ENCODE measurements around the gene GPC6. TPM values are rescaled to one million over a fixed set of nuclear protein-coding genes. Genes with fewer than 3 reads are reported as not detected.

The GPC6 gene
- total RNA-seq, 2 donors from 2014 or later: 1.6 to 4.0 TPM

DNA sequence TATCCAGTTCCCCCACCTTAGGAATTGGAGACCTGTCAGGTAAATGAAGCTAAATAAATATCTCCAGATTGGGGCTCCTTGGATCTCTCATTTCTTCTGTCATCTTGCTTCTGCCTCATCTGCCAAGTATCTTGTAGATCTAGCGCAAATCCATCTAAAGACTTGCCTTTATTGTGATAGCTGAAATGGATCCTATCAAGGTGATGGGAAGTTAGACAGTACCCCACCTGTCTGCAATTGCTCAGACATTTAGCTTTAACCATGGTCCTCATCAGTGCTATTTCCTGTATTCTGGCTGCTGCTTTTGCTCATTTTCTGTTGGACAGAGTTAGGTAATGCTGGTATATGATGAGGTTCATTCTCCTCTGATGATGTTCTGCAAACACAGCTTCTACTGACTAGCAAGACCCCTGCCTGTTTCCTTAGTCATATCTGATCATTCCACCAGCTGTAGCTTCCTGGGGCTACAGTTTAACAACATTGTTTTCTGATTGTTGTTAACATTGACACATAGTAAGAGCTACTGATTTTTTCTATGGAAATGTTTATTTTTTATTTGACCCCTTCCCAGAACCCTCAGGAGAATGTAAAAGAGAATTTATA is 912.9 kb downstream of the GPC6 start:
- no peaks in the 10 kb centered on the region for H3K9me3 ChIP-seq
- 90 to 96% methylated on average over 1 of the region's 1 CpG for WGBS, 2 donors
- DNase-seq: no peak
- H3K4me1 ChIP-seq: no peaks in the 10 kb centered on the region
- H3K36me3 ChIP-seq (replicated peaks in 1 of 2; ENCODE audit: insufficient read depth in 1 of 2, low read depth in 2 of 2): no peaks in the 10 kb centered on the region
- H3K27me3 ChIP-seq: no peaks in the 10 kb centered on the region
- TF ChIP-seq, protein P1, sequence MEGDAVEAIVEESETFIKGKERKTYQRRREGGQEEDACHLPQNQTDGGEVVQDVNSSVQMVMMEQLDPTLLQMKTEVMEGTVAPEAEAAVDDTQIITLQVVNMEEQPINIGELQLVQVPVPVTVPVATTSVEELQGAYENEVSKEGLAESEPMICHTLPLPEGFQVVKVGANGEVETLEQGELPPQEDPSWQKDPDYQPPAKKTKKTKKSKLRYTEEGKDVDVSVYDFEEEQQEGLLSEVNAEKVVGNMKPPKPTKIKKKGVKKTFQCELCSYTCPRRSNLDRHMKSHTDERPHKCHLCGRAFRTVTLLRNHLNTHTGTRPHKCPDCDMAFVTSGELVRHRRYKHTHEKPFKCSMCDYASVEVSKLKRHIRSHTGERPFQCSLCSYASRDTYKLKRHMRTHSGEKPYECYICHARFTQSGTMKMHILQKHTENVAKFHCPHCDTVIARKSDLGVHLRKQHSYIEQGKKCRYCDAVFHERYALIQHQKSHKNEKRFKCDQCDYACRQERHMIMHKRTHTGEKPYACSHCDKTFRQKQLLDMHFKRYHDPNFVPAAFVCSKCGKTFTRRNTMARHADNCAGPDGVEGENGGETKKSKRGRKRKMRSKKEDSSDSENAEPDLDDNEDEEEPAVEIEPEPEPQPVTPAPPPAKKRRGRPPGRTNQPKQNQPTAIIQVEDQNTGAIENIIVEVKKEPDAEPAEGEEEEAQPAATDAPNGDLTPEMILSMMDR (IDR thresholded peaks at IDR 0.05): no peak
- no peak for TF ChIP-seq POLR2A (IDR thresholded peaks at IDR 0.05)
- H3K4me3 ChIP-seq: no peak overlapping the region
- intact Hi-C loops (cut with DNase I): no loop called here
- ATAC-seq: no peak
- H3K27ac ChIP-seq: no peak overlapping the region

DNA sequence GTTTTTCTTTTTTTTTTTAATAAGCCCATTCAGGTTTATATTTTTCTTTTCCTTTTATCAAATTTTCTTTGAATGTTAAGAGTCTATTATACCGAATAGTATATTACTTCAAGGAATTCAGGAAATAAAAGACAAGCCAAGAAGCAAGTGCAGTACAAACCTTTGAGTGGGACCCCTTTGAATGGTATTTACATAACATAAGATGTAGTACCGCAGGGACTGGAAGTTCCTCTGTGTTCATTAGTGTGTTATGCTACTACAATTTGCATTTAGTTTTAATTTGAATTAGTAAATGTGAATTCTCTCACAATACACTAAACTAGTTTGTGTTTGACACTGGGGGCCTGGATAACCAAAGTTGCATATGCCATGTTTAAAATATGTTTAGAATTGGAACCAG is 913.4 kb downstream of the GPC6 start:
- Histone ChIP-seq H3K36me3 (replicated peaks in 1 of 2; ENCODE audit: insufficient read depth in 1 of 2, low read depth in 2 of 2) (no peaks in the 10 kb centered on the region), H3K4me1 (no peaks in the 10 kb centered on the region), H3K27ac (no peak overlapping the region), H3K9me3 (no peaks in the 10 kb centered on the region), H3K27me3 (no peaks in the 10 kb centered on the region), H3K4me3 (no peak overlapping the region)
- intact Hi-C loops (cut with DNase I): no loop called here
- ATAC-seq: no peak
- no peak for TF ChIP-seq POLR2A (IDR thresholded peaks at IDR 0.05)
- TF ChIP-seq, protein P1 (IDR thresholded peaks at IDR 0.05): no peak
- WGBS, 2 donors: 73 to 77% methylated on average over 2 of the region's 2 CpGs
- no peak for DNase-seq

DNA sequence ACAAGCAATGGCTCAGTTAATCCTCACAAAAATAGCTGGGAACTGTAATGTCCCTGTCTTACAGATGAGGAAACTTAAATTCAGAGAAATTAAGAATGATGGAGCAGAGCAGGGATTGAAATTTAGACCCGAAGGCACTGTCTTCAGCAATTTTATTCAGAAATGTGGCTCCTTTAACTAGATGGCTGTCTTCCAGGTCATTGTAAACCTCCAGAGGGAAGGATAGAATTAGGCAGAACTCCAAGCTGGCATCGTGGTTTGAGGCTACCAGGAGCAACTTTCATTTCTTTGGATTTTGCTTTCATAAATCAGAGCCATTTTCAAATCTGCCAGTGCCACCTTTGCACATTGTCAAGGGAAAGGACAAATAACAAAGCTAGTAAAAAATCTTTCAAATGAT is 913.9 kb downstream of the GPC6 start:
- TF ChIP-seq, protein P1 (IDR thresholded peaks at IDR 0.05): no peak
- no peak for TF ChIP-seq POLR2A (IDR thresholded peaks at IDR 0.05)
- no peaks in the 10 kb centered on the region for H3K9me3 ChIP-seq
- H3K36me3 ChIP-seq (replicated peaks in 1 of 2; ENCODE audit: insufficient read depth in 1 of 2, low read depth in 2 of 2): no peaks in the 10 kb centered on the region
- no peak overlapping the region for H3K4me3 ChIP-seq
- 46 to 48% methylated on average over 2 of the region's 2 CpGs for WGBS, 2 donors
- intact Hi-C loops (cut with DNase I): no loop called here
- no peaks in the 10 kb centered on the region for H3K4me1 ChIP-seq
- no peak overlapping the region for H3K27ac ChIP-seq
- H3K27me3 ChIP-seq: no peaks in the 10 kb centered on the region
- DNase-seq (no peak), ATAC-seq (no peak)

DNA sequence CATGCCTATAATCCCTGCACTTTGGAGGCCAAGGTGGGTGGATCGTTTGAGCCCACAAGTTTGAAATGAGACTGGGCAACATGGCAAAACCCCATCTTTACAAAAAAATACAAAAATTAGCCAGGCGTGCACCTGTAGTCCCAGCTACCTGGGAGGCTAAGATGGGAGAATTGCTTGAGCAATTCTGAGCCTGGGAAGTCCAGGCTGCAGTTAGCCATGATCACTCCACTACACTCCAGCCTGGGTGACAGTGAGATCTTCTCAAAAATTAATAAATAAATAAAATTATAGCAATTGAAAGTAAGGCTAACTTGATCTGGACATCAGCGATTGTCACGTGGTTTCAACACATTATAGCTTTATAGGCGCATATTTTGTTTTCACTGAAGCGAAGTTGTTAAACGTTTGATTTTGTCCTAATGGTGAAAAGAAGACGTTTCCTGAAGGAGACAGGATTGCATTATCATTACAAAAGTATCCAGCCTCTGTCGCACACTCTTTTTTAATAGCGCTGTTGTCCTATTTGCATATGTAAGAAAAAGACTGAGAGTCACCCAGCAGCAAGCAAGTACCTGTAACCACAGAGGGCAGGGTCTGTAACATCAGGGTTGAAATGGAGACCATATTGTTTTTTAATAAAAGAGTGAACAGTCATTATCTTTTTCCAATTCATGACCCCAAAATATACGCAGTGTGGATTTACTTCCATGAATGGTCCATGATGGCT is 917.2 kb downstream of the GPC6 start:
- Histone ChIP-seq H3K4me1 (no peaks in the 10 kb centered on the region), H3K27me3 (no peaks in the 10 kb centered on the region), H3K27ac (no peak overlapping the region), H3K36me3 (replicated peaks in 1 of 2; ENCODE audit: insufficient read depth in 1 of 2, low read depth in 2 of 2) (no peaks in the 10 kb centered on the region), H3K9me3 (no peaks in the 10 kb centered on the region), H3K4me3 (no peak overlapping the region)
- no peak for TF ChIP-seq POLR2A (IDR thresholded peaks at IDR 0.05)
- TF ChIP-seq, protein P1 (IDR thresholded peaks at IDR 0.05): no peak
- WGBS, 2 donors: 76 to 84% methylated on average over 11 of the region's 11 CpGs
- intact Hi-C loops (cut with DNase I): no loop called here
- DNase-seq (no peak), ATAC-seq (no peak)

DNA sequence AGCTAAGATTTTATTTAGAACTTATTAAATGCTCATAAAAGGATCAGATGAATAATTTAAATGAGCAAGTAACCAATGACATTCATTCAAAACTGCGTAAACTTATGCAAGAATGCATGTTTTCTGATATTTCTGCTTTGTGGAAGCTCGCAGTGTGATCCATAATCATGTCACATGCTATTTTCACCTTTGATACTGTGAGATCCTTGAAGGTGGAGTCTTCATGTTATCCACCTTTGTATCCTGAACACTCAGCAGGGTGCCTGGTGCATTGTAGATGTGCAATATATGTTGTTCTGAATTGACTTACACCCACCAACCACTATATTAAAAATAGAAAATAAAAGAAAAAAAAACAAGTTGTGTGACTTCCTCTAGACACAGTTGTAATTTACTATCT is 919.4 kb downstream of the GPC6 start:
- Histone ChIP-seq H3K4me1 (no peaks in the 10 kb centered on the region), H3K36me3 (replicated peaks in 1 of 2; ENCODE audit: insufficient read depth in 1 of 2, low read depth in 2 of 2) (no peaks in the 10 kb centered on the region), H3K27me3 (no peaks in the 10 kb centered on the region), H3K4me3 (no peak overlapping the region), H3K27ac (no peak overlapping the region), H3K9me3 (no peaks in the 10 kb centered on the region)
- 55 to 72% methylated on average over 2 of the region's 2 CpGs for WGBS, 2 donors
- intact Hi-C loops (cut with DNase I): no loop called here
- TF ChIP-seq, protein P1 (IDR thresholded peaks at IDR 0.05): no peak
- TF ChIP-seq POLR2A (IDR thresholded peaks at IDR 0.05): no peak
- DNase-seq: no peak
- no peak for ATAC-seq
